HepG2 (cell line): ENCODE results near the gene SMAP2. TPM values are rescaled to one million over a fixed set of nuclear protein-coding genes. Genes with fewer than 3 reads are reported as not detected.
A peak's percentile ranks its signal among the peaks of the same experiment; 100 is the strongest.

ENCODE experiments used
- ATF4 ChIP-seq, 2 experiments: fragments of 450-650 bp in 1 of 2; sonication (generic) in 1 of 2; formaldehyde crosslinking; IDR thresholded peaks; 2 replicates each; pipeline versions ENCODE4 v1.5.0 to v1.8.0; 2020 to 2022; ENCODE audit warnings: mild to moderate bottlenecking in 1 of 2, missing genetic modification reagents in 1 of 2
- ATF7 ChIP-seq, 2 experiments: fragments of 450-650 bp in 1 of 2; sonication (generic) in 1 of 2; formaldehyde crosslinking in 1 of 2; IDR thresholded peaks; 2 replicates each; pipeline versions ENCODE4 v1.4.0 to v1.6.1; 2016 to 2020; ENCODE audit warnings: antibody characterized with exemption in 1 of 2, mild to moderate bottlenecking in 1 of 2, missing genetic modification reagents in 1 of 2
- CEBPB ChIP-seq: IDR thresholded peaks from 2 replicates; pipeline ENCODE4 v1.6.1; 2011; ENCODE audit warnings: low read depth, low read length, improper control_type of control experiment, borderline replicate concordance
- MTF2 ChIP-seq: sonication (generic); formaldehyde crosslinking; IDR thresholded peaks from 2 replicates; pipeline ENCODE4 v1.5.0; 2020; ENCODE audit warnings: missing genetic modification reagents, borderline replicate concordance
- NPAS2 ChIP-seq: sonication (generic); formaldehyde crosslinking; IDR thresholded peaks from 2 replicates; pipeline ENCODE4 v1.8.0; 2022; ENCODE audit warnings: mild to moderate bottlenecking, missing genetic modification reagents, borderline replicate concordance
- PRDM15 ChIP-seq: sonication (generic); formaldehyde crosslinking; IDR thresholded peaks from 2 replicates; pipeline ENCODE4 v1.4.0; 2020; ENCODE audit warnings: missing genetic modification reagents
- RARG ChIP-seq: sonication (generic); formaldehyde crosslinking; IDR thresholded peaks from 2 replicates; pipeline ENCODE4 v1.4.0; 2020; ENCODE audit warnings: low read depth, mild to moderate bottlenecking, missing genetic modification reagents
- SAP130 ChIP-seq: IDR thresholded peaks from 2 replicates; pipeline ENCODE4 v1.6.1; 2016; ENCODE audit warnings: low read depth
- TP53 ChIP-seq: sonication (generic); formaldehyde crosslinking; conservative IDR thresholded peaks from 2 replicates; pipeline ENCODE4 v1.4.0; 2020; ENCODE audit warnings: missing genetic modification reagents
- ZBTB14 ChIP-seq: sonication (generic); formaldehyde crosslinking; IDR thresholded peaks from 2 replicates; pipeline ENCODE4 v1.4.0; 2020; ENCODE audit warnings: missing genetic modification reagents
- ZBTB43 ChIP-seq: sonication (generic); formaldehyde crosslinking; conservative IDR thresholded peaks from 2 replicates; pipeline ENCODE4 v1.4.0; 2020; ENCODE audit warnings: missing genetic modification reagents
- ZNF18 ChIP-seq: sonication (generic); formaldehyde crosslinking; IDR thresholded peaks from 2 replicates; pipeline ENCODE4 v1.8.0; 2022; ENCODE audit warnings: mild to moderate bottlenecking, missing genetic modification reagents; ENCODE audit not compliant: insufficient replicate concordance
- ZNF382 ChIP-seq: sonication (generic); formaldehyde crosslinking; IDR thresholded peaks from 2 replicates; pipeline ENCODE4 v1.5.0; 2020; ENCODE audit warnings: missing genetic modification reagents, mild to moderate bottlenecking, borderline replicate concordance
- ZNF558 ChIP-seq: sonication (generic); formaldehyde crosslinking; IDR thresholded peaks from 2 replicates; pipeline ENCODE4 v1.9.0; 2022; ENCODE audit warnings: mild to moderate bottlenecking, missing genetic modification reagents, borderline replicate concordance
- ZNF678 ChIP-seq: sonication (generic); formaldehyde crosslinking; IDR thresholded peaks from 2 replicates; pipeline ENCODE4 v1.4.0; 2020; ENCODE audit warnings: mild to moderate bottlenecking, missing genetic modification reagents
- ZNF691 ChIP-seq: sonication (generic); formaldehyde crosslinking; IDR thresholded peaks from 2 replicates; pipeline ENCODE4 v1.4.0; 2020; ENCODE audit warnings: missing genetic modification reagents, low read depth, mild to moderate bottlenecking, borderline replicate concordance
- ZNF788 ChIP-seq: sonication (generic); formaldehyde crosslinking; IDR thresholded peaks from 2 replicates; pipeline ENCODE4 v1.5.0; 2020; ENCODE audit warnings: mild to moderate bottlenecking, missing genetic modification reagents, borderline replicate concordance
- polyA plus RNA-seq, 8 experiments: library from polyadenylated mRNA; depleted of rRNA in 3 of 8; stranded (reverse) in 7 of 8; unstranded in 1 of 8; fragments of >200 nt; fragmentation: Illumina TruSeq in 4 of 8; extraction: Trizol in 4 of 8; gene quantifications; 2 replicates each; pipeline versions ENCODE4 v1.2.1 to v1.2.3, GENCODE V29; 2011 to 2016; ENCODE audit warnings: low read depth in 4 of 8, missing spikeins in 1 of 8, mixed read lengths in 1 of 8; ENCODE audit not compliant: insufficient read depth in 1 of 8
- total RNA-seq, 5 experiments: library from RNA; depleted of rRNA; stranded (reverse); fragments of >200 nt; fragmentation: Illumina TruSeq; extraction: Trizol; gene quantifications; 2 replicates each; pipeline ENCODE4 v1.2.3, GENCODE V29; 2016; ENCODE audit warnings: low read depth in 1 of 5

SMAP2 gene
- total and polyA plus RNA-seq, 2 of the 13 experiments (the other 11 are each of a cell fraction or from before 2014, with no cell fraction given), result 19.0 to 22.3 TPM

- no peak for TF ChIP-seq PRDM15
- TF ChIP-seq TP53 (CRISPR knock-in tag), result no peak
- no peak for TF ChIP-seq ZNF678 (CRISPR knock-in tag)
- TF ChIP-seq CEBPB, result peak; percentile 40; the same call in 1 of the 2 replicates
- TF ChIP-seq ZNF691 (CRISPR knock-in tag), result no peak
- no peak for TF ChIP-seq ZBTB14 (CRISPR knock-in tag)
- peak; percentile 38; the same call in 1 of the 2 replicates for TF ChIP-seq SAP130 (CRISPR knock-in tag)
- no peak for TF ChIP-seq MTF2 (CRISPR knock-in tag)
- no peak for TF ChIP-seq ZNF558
- TF ChIP-seq ZNF788, result no peak
- no peak for TF ChIP-seq NPAS2 (CRISPR knock-in tag)
- TF ChIP-seq ATF4 (CRISPR knock-in tag; IDR thresholded peaks at IDR 0.05), result peak in 1 of 2 experiments; percentile 42; a peak in 1 of 4 replicates
- TF ChIP-seq ATF7 (IDR thresholded peaks at IDR 0.05), result peak; percentile 53
- no peak for TF ChIP-seq ATF7 (CRISPR knock-in tag; IDR thresholded peaks at IDR 0.05)
- TF ChIP-seq ZBTB43, result 0 out of 2 replicates have a peak, but pooled peaks have one; percentile 33
- no peak for TF ChIP-seq ZNF18
- no peak for TF ChIP-seq RARG (CRISPR knock-in tag)
- no peak for TF ChIP-seq ZNF382
Observed at GRCh38 chr1:40381268-40382107, 8.0 kb downstream of the SMAP2 start (continued).
